GM18526 (cell line): Measurements from ENCODE around the gene PLEKHA4.

Source experiments
- POLR2A ChIP-seq: IDR thresholded peaks from 3 replicates; pipeline ENCODE4 v1.6.1; 2011; ENCODE audit not compliant: insufficient read length; ENCODE audit errors: extremely low read depth

The PLEKHA4 gene

DNA sequence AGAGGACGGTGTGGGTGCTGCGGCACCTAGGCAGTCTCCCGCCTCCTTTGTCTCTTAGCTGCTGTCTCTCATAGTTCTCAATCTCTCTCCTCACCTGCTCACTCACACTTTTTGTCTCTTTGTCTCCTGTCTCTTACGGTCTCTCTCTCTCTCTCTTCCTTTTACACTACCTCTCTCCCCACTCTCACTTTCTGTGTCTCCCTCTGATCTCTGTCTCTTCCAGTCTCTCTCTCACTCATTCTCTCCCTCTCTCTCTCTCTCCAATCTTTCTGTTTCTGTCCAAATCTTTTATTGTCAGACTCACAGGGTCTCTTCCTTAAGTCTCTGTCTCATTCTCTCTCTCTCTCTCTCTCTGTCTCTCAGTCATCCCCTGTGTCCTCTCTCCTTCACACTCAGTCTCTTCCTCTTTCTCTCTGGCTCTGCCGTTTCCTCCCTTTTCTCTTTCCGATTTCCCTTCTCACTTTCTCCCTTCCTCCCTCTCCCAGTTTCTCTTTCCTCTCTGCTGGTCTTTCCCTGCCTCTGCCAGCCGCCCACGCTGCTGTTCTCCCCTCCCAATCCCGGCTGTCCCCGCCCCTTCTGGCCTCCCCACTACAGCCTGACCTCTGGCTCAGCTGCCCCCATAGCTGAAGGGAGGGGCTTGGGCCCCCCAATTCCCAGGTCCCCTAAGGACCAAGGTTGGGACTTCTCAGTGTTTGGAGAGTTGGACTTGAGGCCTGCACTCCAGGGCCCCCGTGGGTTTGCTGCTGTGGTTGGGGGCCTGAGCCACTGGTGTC is at the start of gene PLEKHA4:
Gene PLEKHA4 (minus strand): TSS at position 504 of the 773 bp plus-strand sequence. CDS start 997 bp downstream, outside the sequence.
- TF ChIP-seq POLR2A, result no peak

GRCh38 chr19:48918071-48918470 is 49.7 kb upstream of the PLEKHA4 start:
- TF ChIP-seq POLR2A, result no peak

DNA sequence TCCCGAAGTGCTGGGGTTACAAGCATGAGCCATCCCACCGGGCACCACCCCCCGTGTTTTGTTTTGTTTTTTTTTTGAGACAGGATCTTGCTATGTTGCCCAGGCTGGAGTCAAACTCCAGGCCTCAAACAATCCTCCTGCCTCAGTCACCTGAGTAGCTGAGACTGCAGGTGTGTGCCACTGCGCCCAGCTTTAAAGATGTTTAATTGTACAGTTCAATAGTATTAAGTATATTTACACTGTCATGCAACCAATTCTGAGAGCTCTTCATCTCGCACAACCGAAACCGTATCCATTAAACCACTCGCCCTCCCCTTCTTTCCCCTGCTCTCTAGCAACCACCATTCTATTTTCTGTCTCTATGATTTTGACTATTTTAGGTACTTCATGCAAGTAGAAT is 47.3 kb upstream of the PLEKHA4 start:
- TF ChIP-seq POLR2A, result no peak

- no peak for TF ChIP-seq POLR2A
Measured at GRCh38 chr19:48914181-48914580, 45.8 kb upstream of the PLEKHA4 start.

DNA sequence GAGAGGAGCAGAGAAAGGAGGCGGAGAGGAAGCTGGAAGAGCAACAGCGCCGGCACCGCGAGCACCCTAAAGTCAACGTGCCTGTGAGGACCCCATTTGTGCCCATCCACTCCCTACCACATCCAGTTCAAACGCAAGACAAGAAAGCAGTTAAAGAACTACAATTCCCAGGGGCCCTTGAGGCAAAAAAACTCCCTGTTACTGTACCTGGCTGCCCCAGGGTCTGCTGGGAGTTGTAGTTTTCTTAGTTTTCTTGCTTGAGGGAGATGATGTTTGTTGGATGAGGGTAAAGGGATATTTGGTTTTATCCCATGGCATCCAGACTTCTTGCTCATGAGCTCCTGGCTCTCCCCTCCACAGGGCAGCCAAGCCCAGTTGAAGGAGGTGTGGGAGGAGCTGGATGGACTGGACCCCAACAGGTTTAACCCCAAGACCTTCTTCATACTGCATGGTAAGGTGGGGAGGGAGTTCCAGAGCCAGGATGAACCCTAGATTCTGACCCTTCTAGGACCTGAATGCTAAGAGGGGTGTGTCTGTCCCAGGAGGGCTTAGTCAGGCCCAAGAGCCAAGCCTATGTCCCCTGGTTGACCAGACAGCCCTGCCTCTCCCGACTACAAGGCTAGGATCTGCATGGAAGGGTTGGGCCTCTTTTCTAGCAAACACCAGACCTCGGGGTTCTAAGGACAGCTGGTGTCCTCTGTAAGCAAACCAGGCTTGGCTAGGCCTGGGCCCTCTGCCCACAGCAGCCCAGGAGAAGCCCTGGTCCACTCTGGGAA is 44.9 kb upstream of the PLEKHA4 start:
- TF ChIP-seq POLR2A, result no peak

DNA sequence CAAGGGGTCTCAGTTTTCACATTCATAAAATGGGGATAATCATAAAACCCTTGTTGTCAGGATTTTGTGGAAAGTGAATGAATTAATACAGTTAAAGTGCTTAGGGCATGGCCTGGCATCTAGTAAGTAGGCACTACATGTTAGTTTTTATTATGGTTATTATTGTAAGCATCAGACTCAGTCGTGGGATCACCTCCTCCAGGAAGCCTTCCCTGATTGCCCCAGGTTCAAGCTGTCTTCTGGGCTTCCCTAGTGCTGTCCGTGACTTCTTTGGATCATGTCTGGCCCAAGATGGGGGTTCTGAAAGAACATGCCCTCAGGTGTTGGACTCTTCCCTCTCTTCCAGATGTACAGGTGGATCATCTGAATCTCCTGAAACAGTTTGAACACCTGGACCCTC is 42.4 kb upstream of the PLEKHA4 start:
- no peak for TF ChIP-seq POLR2A

DNA sequence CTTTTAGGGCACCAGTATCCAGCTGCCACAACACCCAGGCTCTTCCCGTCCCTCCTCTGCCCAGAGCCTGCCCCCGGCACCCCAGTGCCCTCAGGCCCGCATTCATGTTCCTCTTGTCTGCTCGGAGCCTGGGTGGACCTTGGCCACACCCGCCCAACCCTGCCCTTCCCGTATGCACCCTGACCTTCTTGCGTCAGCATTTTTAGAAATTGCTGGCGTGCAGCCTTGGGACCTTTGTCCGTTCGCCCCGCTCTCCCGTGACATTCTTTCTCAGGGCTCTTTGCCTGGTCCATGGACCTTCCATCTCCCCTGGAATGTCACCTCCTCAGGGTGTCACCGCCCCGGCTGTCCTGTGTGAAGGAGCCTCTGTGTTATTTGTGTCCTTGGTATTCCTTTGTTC is 39.3 kb upstream of the PLEKHA4 start:
- no peak for TF ChIP-seq POLR2A

DNA sequence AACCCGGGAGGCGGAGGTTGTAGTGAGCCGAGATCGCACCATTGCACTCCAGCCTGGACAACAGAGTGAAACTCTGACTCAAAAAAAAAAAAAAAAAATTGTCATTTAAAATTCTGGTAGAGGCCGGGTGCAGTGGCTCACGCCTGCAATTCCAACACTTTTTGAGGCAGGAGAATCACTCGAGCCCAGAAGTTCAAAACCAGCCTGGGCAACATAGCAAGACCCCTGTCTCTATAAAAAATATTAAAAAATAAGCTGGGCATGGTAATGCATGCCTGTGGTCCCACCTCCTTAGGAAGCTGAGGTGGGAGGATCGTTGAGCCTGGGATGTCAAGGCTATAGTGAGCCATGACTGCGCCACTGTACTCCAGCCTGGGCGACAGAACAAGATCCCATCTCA is 37.9 kb upstream of the PLEKHA4 start:
- TF ChIP-seq POLR2A, result no peak

DNA sequence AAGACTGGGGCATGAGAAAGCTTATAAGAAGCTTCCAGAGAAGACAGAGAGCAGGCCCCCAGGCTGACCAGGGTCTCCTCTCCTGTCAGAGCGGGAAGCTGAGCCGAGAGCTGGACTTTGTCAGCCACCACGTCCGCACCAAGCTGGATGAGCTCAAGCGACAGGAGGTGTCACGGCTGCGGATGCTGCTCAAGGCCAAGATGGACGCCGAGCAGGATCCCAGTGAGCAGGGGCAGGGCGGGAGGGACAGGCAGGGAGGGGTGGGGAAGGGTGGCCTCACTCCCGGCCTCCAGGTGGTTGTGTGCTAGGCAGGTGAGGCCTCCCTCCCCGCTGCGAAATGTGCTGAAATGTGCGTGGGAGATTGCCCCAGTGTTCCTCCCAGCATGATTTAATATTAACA is 37.2 kb upstream of the PLEKHA4 start:
- TF ChIP-seq POLR2A, result no peak

GRCh38 chr19:48900477-48901406 is 32.3 kb upstream of the PLEKHA4 start:
- no peak for TF ChIP-seq POLR2A

DNA sequence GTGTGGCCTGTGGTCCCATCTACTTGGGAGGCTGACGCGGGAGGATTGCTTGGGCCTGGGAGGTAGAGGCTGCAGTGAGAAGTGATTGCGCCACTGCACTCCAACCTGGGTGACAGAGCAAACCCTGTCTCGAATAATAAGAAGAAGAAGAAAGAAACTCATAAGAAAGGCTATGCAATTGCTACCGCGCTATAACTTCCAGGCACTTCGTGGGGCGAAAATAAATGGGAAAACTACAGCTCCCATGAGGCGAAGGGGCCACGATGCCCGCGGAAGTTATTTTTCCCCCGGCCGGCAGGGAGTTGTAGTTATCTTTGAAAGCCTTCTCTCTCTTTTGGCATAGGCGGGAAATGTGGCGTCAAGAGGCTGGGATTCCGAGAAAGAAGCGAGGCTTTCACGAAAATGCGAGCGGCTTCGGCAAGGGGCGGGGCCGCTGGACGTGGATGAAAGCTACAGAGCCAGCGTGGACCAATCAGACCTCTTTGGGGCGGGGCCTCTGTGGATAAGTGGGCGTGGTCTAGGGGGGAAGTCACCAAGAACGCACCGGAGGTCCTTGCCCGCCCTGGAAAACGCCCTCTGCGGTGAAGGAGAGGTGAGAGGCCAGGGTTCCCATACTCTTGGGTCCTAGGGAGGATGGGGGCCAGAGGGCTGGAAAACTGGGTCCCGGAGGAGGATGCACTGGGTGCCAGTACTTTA is 31.5 kb upstream of the PLEKHA4 start, which contains the start of gene NUCB1:
Gene NUCB1 (plus strand): TSS at position 532 of the 696 bp plus-strand sequence. CDS start 485 bp downstream, outside the sequence.
- TF ChIP-seq POLR2A, result peak; percentile 48

DNA sequence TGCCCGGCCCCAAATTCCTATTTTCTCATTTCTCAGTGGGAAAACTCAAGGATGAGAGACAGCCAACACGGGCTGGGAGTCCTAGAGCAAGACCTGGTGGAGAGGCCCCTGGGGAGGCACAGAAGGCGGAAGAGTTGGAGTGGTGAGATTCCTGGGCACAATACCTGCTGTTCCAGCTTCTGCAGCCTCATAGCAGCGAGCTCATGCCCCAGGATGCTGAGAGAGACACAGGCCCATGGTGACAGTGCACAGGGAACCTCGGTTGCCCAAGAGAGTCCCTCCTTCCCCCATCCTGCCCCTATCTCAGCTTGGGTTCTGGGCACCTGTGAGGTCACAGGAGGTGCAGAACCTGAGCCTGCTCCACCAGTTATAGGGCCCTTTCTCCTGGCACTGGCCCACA is 28.8 kb upstream of the PLEKHA4 start:
- no peak for TF ChIP-seq POLR2A

GRCh38 chr19:48896191-48896720 is 27.8 kb upstream of the PLEKHA4 start:
- TF ChIP-seq POLR2A, result no peak

GRCh38 chr19:48895226-48895625 is 26.8 kb upstream of the PLEKHA4 start:
- no peak for TF ChIP-seq POLR2A
